OCI-LY1 (cell line): Measurements from ENCODE around the gene CTNNA2.

Experiments
- CTCF ChIP-seq: fragments of 200-600 bp; sonication (generic), shearing (Covaris generic); IDR thresholded peaks from 2 replicates; pipeline ENCODE4 v1.5.1; 2017; ENCODE audit warnings: mild to moderate bottlenecking, antibody characterized with exemption, low read length, moderate library complexity, mixed read lengths
- EZH2 ChIP-seq: fragments of 200-600 bp; sonication (generic), shearing (Covaris generic); IDR thresholded peaks from 2 replicates; pipeline ENCODE4 v1.8.0; 2017; ENCODE audit warnings: borderline replicate concordance, mixed run types, mild to moderate bottlenecking, antibody characterized with exemption, low read length, moderate library complexity, mixed read lengths

GRCh38 chr2:79714283-79714682, 201.4 kb downstream of the CTNNA2 start:
- TF ChIP-seq CTCF = no peak
- no peak for TF ChIP-seq EZH2
